HEK293T (cell line): Measurements from ENCODE around the gene FCN2.

Source experiments
- CTCF ChIA-PET: fragments of 350-600 bp; formaldehyde crosslinking; extraction: SDS; loops from one replicate; lab custom pipeline; 2021; ENCODE audit warnings: antibody characterized with exemption, inconsistent platforms; lab: Yijun Ruan, JAX
- POLR2A ChIA-PET: fragments of 350-600 bp; formaldehyde crosslinking; extraction: SDS; loops from one replicate; lab custom pipeline; 2020; ENCODE audit warnings: antibody characterized with exemption, inconsistent platforms; lab: Yijun Ruan, JAX
- DNase-seq: peaks from one replicate; pipeline ENCODE4 v3.0.0; 2012; ENCODE audit warnings: mixed read lengths; ENCODE audit errors: extremely low spot score
- ARNT ChIP-seq: fragments of 450-650 bp; IDR thresholded peaks from 2 replicates; pipeline ENCODE4 v1.6.1; 2017; ENCODE audit warnings: mild to moderate bottlenecking
- BHLHE40 ChIP-seq: fragments of 450-650 bp; IDR thresholded peaks from 2 replicates; pipeline ENCODE4 v1.6.1; 2016; ENCODE audit warnings: mild to moderate bottlenecking, moderate library complexity, borderline replicate concordance
- CTBP1 ChIP-seq: fragments of 450-650 bp; IDR thresholded peaks from 2 replicates; pipeline ENCODE4 v1.6.1; 2016; ENCODE audit warnings: borderline replicate concordance
- ELF4 ChIP-seq: fragments of 450-650 bp; IDR thresholded peaks from 2 replicates; pipeline ENCODE4 v1.6.1; 2017; ENCODE audit warnings: antibody characterized with exemption
- FOXA1 ChIP-seq: fragments of 450-650 bp; IDR thresholded peaks from 2 replicates; pipeline ENCODE4 v1.6.1; 2016; ENCODE audit warnings: mild to moderate bottlenecking
- FOXK2 ChIP-seq: fragments of 450-650 bp; IDR thresholded peaks from 2 replicates; pipeline ENCODE4 v1.6.1; 2016; ENCODE audit warnings: mild to moderate bottlenecking
- FOXM1 ChIP-seq: fragments of 450-650 bp; IDR thresholded peaks from 2 replicates; pipeline ENCODE4 v1.6.1; 2017; ENCODE audit warnings: mild to moderate bottlenecking, borderline replicate concordance
- HDGF ChIP-seq: fragments of 450-650 bp; IDR thresholded peaks from 2 replicates; pipeline ENCODE4 v1.6.1; 2017; ENCODE audit warnings: antibody characterized with exemption, borderline replicate concordance
- L3MBTL2 ChIP-seq: fragments of 450-650 bp; conservative IDR thresholded peaks from 2 replicates; pipeline ENCODE4 v1.6.1; 2016; ENCODE audit warnings: mild to moderate bottlenecking
- LEF1 ChIP-seq: fragments of 450-650 bp; IDR thresholded peaks from 2 replicates; pipeline ENCODE4 v1.6.1; 2017; ENCODE audit warnings: mild to moderate bottlenecking, borderline replicate concordance
- NFRKB ChIP-seq: fragments of 450-650 bp; IDR thresholded peaks from 2 replicates; pipeline ENCODE4 v1.6.1; 2016; ENCODE audit warnings: mild to moderate bottlenecking, moderate library complexity
- PKNOX1 ChIP-seq: fragments of 450-650 bp; IDR thresholded peaks from 2 replicates; pipeline ENCODE4 v1.6.1; 2016
- SUZ12 ChIP-seq: fragments of 450-650 bp; IDR thresholded peaks from 2 replicates; pipeline ENCODE4 v1.6.1; 2016; ENCODE audit warnings: mild to moderate bottlenecking
- TARDBP ChIP-seq: fragments of 450-650 bp; IDR thresholded peaks from 2 replicates; pipeline ENCODE4 v1.6.1; 2016
- ZNF384 ChIP-seq: fragments of 450-650 bp; IDR thresholded peaks from 2 replicates; pipeline ENCODE4 v1.6.1; 2016

The FCN2 gene

GRCh38 chr9:134912126-134912840, 31.7 kb downstream of the FCN2 start:
- POLR2A ChIA-PET = no interaction called here

GRCh38 chr9:134913041-134913712, 32.6 kb downstream of the FCN2 start:
- no peak for DNase-seq
- TF ChIP-seq FOXK2 (no peak), FOXM1 (no peak), L3MBTL2 (no peak), ARNT (no peak), CTBP1 (no peak), LEF1 (no peak)
- POLR2A ChIA-PET = no interaction called here
- CTCF ChIA-PET = no interaction called here

More at GRCh38 chr9:134912126-134912840, 31.7 kb downstream of the FCN2 start:
- TF ChIP-seq PKNOX1 (no peak), ARNT (no peak), FOXK2 (no peak), HDGF (no peak), SUZ12 (no peak), LEF1 (no peak)
- DNase-seq = no peak
- CTCF ChIA-PET = no interaction called here

DNA sequence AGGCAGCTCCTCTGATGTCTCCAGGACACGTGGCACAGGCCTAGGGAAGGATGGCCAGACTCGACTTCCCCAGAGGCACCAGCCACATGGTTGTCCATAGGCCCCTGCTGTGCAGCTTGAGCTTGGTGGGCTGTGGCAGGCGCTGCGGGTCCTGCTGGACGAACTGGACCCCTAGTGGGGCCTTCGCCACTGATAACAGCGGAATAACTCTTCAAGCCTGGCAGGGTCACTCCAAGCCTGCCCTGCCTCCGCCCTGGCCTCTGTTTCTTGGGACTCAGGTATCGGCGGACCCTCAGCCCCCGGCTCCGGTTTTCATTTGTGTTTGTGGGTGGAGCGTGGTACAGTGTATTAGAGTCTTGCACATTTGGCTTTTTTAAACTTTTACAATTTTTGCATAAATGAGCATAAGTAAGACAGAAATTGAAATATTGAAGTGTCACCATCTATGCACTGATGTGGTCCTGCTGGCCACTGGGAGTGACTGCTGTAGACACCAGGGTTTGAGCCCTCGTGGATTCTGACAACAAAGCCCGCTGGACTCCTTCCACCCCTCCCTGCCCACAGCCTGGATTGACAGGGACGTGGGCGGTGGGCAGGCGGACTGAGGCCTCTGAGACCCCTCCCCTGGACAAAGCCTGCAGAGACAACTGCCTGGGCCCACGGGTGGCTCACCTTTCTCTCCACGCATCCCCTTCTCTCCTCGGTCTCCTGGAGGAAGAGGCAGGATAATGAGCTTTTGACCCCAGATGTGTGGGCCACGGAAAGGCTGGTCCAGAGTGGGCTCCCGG, 33.3 kb downstream of the FCN2 start:
- CTCF ChIA-PET = no interaction called here

GRCh38 chr9:134914501-134914834, 33.9 kb downstream of the FCN2 start:
- TF ChIP-seq PKNOX1 = no peak
- TF ChIP-seq L3MBTL2 = no peak
- TF ChIP-seq LEF1 = no peak
- no peak for TF ChIP-seq ARNT
- no peak for TF ChIP-seq SUZ12
- no peak for TF ChIP-seq FOXM1
- no peak for TF ChIP-seq CTBP1
- TF ChIP-seq ZNF384 = no peak
- CTCF ChIA-PET = no interaction called here
- no peak for DNase-seq
- POLR2A ChIA-PET = no interaction called here

More for the DNA sequence above, 33.3 kb downstream of the FCN2 start:
- no peak for DNase-seq
- no peak for TF ChIP-seq CTBP1
- TF ChIP-seq TARDBP = no peak
- no peak for TF ChIP-seq HDGF
- TF ChIP-seq ELF4 = no peak
- TF ChIP-seq LEF1 = no peak
- TF ChIP-seq NFRKB = no peak
- no peak for TF ChIP-seq FOXA1
- no peak for TF ChIP-seq ZNF384
- TF ChIP-seq SUZ12 = no peak
- TF ChIP-seq BHLHE40 = no peak
- no peak for TF ChIP-seq ARNT
- TF ChIP-seq L3MBTL2 = no peak
- POLR2A ChIA-PET = no interaction called here

DNA sequence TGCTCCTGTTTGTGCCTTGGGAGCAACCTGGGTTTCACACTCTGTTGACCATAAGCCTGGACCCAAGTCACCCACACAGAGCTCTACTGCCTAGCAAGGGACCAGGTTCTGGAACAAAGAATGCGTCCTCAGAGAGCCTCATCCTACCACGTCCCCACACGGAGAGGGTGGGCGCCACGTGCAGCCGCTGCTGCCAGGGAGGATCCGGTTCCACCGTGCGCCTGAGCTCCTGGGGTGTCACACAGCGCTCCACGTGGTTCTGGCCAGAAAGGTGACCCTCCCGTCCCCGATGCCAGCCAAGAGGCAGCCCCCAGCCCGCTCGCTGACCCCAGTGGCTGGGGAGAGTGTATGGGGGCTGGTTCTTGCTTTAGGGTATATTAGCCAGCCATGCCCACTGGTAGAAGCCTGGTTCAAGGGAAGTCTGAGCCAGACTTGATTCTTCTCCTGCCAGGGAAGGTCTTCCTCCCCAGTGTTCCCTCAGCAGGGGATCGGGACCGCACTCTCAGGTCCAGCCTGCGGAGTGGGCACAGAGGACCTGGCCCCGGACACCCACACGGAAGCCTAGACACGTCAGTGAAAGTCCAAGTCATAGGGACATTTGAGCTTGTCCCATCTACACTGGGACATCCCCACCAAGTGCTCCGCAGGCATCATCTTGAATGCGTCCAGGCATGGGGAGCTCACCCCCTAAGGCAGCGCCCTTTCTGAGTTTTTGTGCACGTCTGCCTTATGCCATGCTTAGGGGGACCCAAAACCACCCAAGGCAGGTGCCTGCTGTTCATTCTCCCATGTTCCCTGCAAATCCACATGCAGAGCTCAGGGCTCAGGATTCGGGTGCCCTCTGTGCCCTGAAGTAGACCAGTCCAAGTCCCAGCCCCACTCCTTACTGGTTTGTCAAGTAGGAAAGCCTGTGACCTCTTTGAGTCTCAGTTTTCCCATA, 34.7 kb downstream of the FCN2 start:
- ChIA-PET POLR2A (no interaction called here), CTCF (no interaction called here)
- TF ChIP-seq PKNOX1 = no peak
- TF ChIP-seq FOXK2 = no peak
- no peak for TF ChIP-seq ZNF384
- TF ChIP-seq FOXA1 = no peak
- TF ChIP-seq TARDBP = no peak
- no peak for TF ChIP-seq HDGF
- TF ChIP-seq LEF1 = no peak
- no peak for DNase-seq
